Transverse colon (tissue), 4 donors: ENCODE data around the gene IER5L.

Experiments used
- EP300 ChIP-seq: sonication (generic); formaldehyde crosslinking; IDR thresholded peaks from one replicate; pipeline ENCODE4 v1.6.1; 2017; ENCODE audit warnings: antibody characterized with exemption, low read depth
- POLR2A ChIP-seq: fragments of 450-650 bp; IDR thresholded peaks from one replicate; pipeline ENCODE4 v1.6.1; 2016; ENCODE audit warnings: antibody characterized with exemption, mild to moderate bottlenecking, moderate library complexity
- POLR2AphosphoS5 ChIP-seq, 3 donors: sonication (generic); formaldehyde crosslinking; IDR thresholded peaks; one replicate each; pipeline ENCODE4 v1.6.1; 2016; ENCODE audit warnings: antibody characterized with exemption in 3 of 3
- TF ChIP-seq, protein P1 (sequence below), 5 experiments: fragments of 200-600 bp in 3 of 5; fragments of 450-650 bp in 2 of 5; sonication (generic) in 3 of 5; IDR thresholded peaks; 1 replicate in 2 of 5; 2 replicates in 3 of 5; pipeline ENCODE4 v1.5.1; 2016 to 2017; ENCODE audit warnings: antibody characterized with exemption in 5 of 5, inconsistent platforms in 3 of 5, mild to moderate bottlenecking in 2 of 5, moderate library complexity in 1 of 5

DNA sequence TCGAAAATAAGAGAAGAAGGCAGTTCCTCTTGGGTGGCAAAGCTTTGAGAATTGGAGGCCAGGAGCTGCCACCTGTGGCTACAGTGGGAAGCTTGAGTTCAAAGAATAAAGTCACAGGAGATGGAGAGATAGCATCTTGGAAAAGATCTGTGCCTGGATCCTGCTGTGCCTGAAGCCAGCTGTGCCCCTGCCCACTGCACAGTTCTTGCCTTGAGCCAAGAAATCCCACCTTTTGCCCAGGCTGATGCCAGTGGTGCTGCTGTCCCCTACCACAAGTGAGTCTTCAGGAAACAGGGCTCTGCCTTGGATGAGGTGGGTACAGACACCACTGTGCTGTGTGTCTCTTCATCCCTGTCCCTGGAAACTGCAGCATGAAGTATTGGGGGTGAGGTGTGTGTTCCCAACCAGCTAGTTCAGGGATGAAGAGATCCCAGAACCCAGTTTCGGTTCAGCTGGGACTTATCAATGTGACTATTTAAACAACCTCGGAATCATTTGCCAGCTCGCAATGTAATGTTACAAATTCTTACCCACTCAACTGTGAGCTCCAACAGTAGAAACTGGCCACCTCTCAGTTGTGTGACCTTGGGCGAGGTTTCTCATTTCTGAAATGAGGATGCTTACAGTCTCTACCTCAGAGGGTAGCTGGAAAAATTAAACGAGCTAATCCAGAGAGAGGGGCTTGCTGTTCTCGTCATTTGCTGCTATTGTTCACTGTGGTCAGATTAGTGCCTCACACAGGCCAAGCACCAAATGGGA lies 5.9 kb downstream of the IER5L start:
- TF ChIP-seq, protein P1, sequence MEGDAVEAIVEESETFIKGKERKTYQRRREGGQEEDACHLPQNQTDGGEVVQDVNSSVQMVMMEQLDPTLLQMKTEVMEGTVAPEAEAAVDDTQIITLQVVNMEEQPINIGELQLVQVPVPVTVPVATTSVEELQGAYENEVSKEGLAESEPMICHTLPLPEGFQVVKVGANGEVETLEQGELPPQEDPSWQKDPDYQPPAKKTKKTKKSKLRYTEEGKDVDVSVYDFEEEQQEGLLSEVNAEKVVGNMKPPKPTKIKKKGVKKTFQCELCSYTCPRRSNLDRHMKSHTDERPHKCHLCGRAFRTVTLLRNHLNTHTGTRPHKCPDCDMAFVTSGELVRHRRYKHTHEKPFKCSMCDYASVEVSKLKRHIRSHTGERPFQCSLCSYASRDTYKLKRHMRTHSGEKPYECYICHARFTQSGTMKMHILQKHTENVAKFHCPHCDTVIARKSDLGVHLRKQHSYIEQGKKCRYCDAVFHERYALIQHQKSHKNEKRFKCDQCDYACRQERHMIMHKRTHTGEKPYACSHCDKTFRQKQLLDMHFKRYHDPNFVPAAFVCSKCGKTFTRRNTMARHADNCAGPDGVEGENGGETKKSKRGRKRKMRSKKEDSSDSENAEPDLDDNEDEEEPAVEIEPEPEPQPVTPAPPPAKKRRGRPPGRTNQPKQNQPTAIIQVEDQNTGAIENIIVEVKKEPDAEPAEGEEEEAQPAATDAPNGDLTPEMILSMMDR (IDR thresholded peaks at IDR 0.05): no peak
- TF ChIP-seq POLR2AphosphoS5 (IDR thresholded peaks at IDR 0.05) (no peak), POLR2A (no peak), EP300 (no peak)
